Mucosa of descending colon (tissue), 3 donors: Measurements from ENCODE around the gene SCUBE1. TPM values are rescaled to one million over a fixed set of nuclear protein-coding genes. Genes with fewer than 3 reads are reported as not detected.
"Not testable (repeated sequence)": the region's sequence is repeated elsewhere in the genome, so short reads cannot be mapped to it uniquely, and the experiment has no call there.

Experiments used
- ATAC-seq: fragments of 200-7000 bp; cut with Tn5 transposase; one replicate; pipeline ENCODE4 v1.9.1; 2020; ENCODE audit warnings: mild to moderate bottlenecking, moderate library complexity
- DNase-seq, 3 donors: peaks; one replicate each; pipeline ENCODE4 v3.0.0-alpha.2; 2020
- H3K36me3 ChIP-seq: fragments of 200-600 bp; one replicate; pipeline ENCODE4 v1.8.0; 2021; ENCODE audit warnings: low read depth, mild to moderate bottlenecking
- H3K4me1 ChIP-seq: fragments of 200-600 bp; one replicate; pipeline ENCODE4 v1.8.0; 2021; ENCODE audit warnings: low read depth, mild to moderate bottlenecking
- H3K4me3 ChIP-seq: fragments of 200-600 bp; one replicate; pipeline ENCODE4 v1.8.0; 2021; ENCODE audit warnings: mild to moderate bottlenecking
- H3K9me3 ChIP-seq: fragments of 200-600 bp; one replicate; pipeline ENCODE4 v1.8.0; 2021; ENCODE audit warnings: mild to moderate bottlenecking
- CTCF ChIP-seq: fragments of 200-600 bp; IDR thresholded peaks from one replicate; pipeline ENCODE4 v1.8.0; 2022; ENCODE audit warnings: antibody characterized with exemption, mild to moderate bottlenecking
- intact Hi-C, 2 donors: fragments of 100-400 bp; cut with DNase I in 1 of 2; cut with micrococcal nuclease in 1 of 2; formaldehyde crosslinking; loops; one replicate each; pipeline versions ENCODE4 v1.11.0 to v1.11.1; 2022; cut with DNase I, micrococcal nuclease
- total RNA-seq, 3 donors: library from RNA; stranded (reverse); fragmentation: NEBNext Ultra II Directional in 2 of 3; extraction: Animal tissue kit (Norgen Biotek cat#: 25700) in 2 of 3; gene quantifications; one replicate each; pipeline versions ENCODE4 v1.2.1 to v1.2.4, GENCODE V29; 2021 to 2023
- donor health status: DM: no; HTN: no; CAD: no; lungs with moderate emphysema.
- donor health status: DM: no; HTN: no; CAD: no.
- donor health status: DM: no; HTN: yes; CAD: no.

SCUBE1 gene
- total RNA-seq, 3 donors from 2014 or later, result 3.8 to 20.9 (median 4.7) TPM

DNA sequence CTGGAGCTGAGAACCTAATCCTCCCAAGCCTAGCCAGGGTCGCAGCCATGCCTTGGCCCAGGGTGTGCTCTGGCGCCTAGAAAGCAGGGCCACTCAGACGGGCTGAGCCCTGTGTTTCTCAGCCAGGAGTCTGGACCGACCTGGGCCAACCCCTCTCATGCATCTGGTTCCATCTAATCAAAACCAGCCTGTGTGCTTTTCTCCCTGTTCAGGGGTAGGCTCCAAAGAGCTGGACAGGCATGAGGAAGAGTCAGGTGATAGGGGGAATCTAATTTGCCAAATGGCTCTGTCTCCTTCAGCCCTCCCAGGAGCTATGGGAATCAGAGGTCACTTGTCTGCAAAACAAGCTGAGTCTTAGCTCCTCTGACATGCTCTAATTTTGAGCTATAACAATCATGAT lies 55.7 kb downstream of the SCUBE1 start:
- intact Hi-C loops, result no loop called here
- DNase-seq (no peak), ATAC-seq (no peak)
- no peaks in the 10 kb centered on the region for H3K36me3 ChIP-seq
- no peaks in the 10 kb centered on the region for H3K9me3 ChIP-seq
- peaks cover 5% of the 10 kb centered on the region for H3K4me1 ChIP-seq
- no peak for TF ChIP-seq CTCF
- H3K4me3 ChIP-seq, result no peak overlapping the region

- Histone ChIP-seq H3K4me3 (no peak overlapping the region), H3K9me3 (no peaks in the 10 kb centered on the region), H3K4me1 (peaks cover 7% of the 10 kb centered on the region), H3K36me3 (no peaks in the 10 kb centered on the region)
- intact Hi-C loops, result no loop called here
- ATAC-seq (no peak), DNase-seq (no peak)
- TF ChIP-seq CTCF, result no peak
Observed at GRCh38 chr22:43281394-43281793, 61.8 kb downstream of the SCUBE1 start.

- intact Hi-C loops, ATAC-seq: not testable (repeated sequence)
Observed at GRCh38 chr22:43280523-43280886, 62.7 kb downstream of the SCUBE1 start.

DNA sequence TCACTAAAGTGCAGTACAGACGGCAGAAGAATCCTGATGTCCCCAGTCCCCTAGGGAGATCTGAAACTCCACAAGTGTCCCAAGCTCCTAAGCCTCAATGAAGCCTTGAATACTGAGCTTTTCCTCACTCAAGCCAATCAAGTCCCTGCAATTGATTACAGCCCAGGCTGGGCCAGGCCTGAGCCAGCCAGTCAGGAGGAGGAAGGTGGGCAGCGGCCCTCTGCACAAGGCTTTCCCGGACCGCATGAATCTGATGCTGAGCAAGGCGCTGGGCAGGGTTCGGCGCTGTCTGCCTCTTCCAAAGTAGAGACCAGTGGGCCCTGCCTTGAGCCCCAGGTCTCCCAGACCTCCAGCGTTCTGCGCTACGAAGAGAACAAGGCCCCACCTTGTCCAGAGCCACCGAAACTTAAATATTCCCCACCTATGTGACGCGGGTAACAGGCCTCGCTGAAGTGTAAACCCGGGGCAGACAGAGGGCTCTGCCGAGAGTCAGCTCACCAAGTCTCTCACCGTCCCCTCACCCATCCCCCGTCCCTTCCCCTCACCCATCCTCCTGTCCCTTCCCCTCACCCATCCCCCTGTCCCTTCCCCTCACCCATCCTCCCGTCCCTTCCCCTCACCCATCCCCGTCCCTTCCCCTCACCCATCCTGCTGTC lies 63.2 kb downstream of the SCUBE1 start:
- TF ChIP-seq CTCF, result no peak
- Histone ChIP-seq H3K4me3 (no peak overlapping the region), H3K4me1 (peaks cover 7% of the 10 kb centered on the region), H3K36me3 (no peaks in the 10 kb centered on the region), H3K9me3 (no peaks in the 10 kb centered on the region)
- ATAC-seq (no peak), DNase-seq (no peak)
- intact Hi-C loops, result loop anchor here (10.0 kb wide), 2 partner anchors 65 to 105 kb away; partner anchors contain the start of gene SCUBE1 (in 2 of the 2)

More at GRCh38 chr22:43280523-43280886, 62.7 kb downstream of the SCUBE1 start:
- not testable (repeated sequence) for H3K4me1 ChIP-seq, DNase-seq, H3K36me3 ChIP-seq, H3K9me3 ChIP-seq, H3K4me3 ChIP-seq

GRCh38 chr22:43277987-43278601 lies 65.1 kb downstream of the SCUBE1 start:
- intact Hi-C loops, result loop anchor here (10.0 kb wide), 2 partner anchors 67 to 107 kb away; partner anchors contain the start of gene SCUBE1 (in 2 of the 2)
- H3K9me3 ChIP-seq, result no peaks in the 10 kb centered on the region
- H3K36me3 ChIP-seq, result no peaks in the 10 kb centered on the region
- peak; percentile 82 for ATAC-seq
- DNase-seq, result peak in 2 of 3 donors; percentile 46 to 53
- no peak for TF ChIP-seq CTCF
- H3K4me3 ChIP-seq, result no peak overlapping the region
- peaks cover 7% of the 10 kb centered on the region for H3K4me1 ChIP-seq

DNA sequence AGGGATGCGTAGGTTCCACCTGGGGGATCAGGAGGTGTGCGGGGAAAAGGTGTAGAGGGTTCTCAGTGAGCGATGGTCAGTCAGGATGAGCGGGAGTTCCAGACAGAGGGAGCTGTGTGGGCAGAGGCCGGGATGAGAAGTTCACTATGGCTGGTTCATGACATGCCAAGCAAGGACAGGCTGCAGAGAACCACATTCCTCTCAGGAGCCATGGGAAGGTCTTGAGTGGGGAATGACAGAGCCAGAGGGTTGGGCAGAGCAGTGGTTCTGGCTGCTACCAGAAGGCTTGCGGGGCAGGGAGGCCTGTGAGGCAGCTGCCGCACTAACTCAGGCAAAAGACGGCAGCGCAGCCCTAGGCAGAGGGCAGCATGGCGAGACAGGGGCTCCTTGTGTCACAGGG lies 66.1 kb downstream of the SCUBE1 start:
- ATAC-seq, result no peak
- intact Hi-C loops, result loop anchor here (10.0 kb wide), 2 partner anchors 68 to 108 kb away; partner anchors contain the start of gene SCUBE1 (in 2 of the 2)
- TF ChIP-seq CTCF, result no peak

More for the DNA sequence above, 66.1 kb downstream of the SCUBE1 start:
- H3K9me3 ChIP-seq, result no peaks in the 10 kb centered on the region
- no peak overlapping the region for H3K4me3 ChIP-seq
- no peak for DNase-seq
- H3K36me3 ChIP-seq, result no peaks in the 10 kb centered on the region
- peaks cover 7% of the 10 kb centered on the region for H3K4me1 ChIP-seq
